Activated T-helper 17 cell treated with anti-CD3 and anti-CD28 coated beads, Interleukin-2, amount 50 U/mL, for 72 hours (primary cell): Measurements from ENCODE around the gene PHLDB1. TPM values are rescaled to one million over a fixed set of nuclear protein-coding genes. Genes with fewer than 3 reads are reported as not detected.
"Not testable (repeated sequence)": the region's sequence is repeated elsewhere in the genome, so short reads cannot be mapped to it uniquely, and the experiment has no call there.

Source experiments
- ATAC-seq: fragments of 150-1000 bp; cut with Tn5 transposase; replicated peaks from 2 replicates; pipeline ENCODE4 v1.10.0; 2021; ENCODE audit warnings: mild to moderate bottlenecking, moderate library complexity
- H3K27ac Mint-ChIP-seq: one replicate; pipeline ENCODE4 v1.8.0; 2022; ENCODE audit warnings: mixed read lengths
- H3K27me3 Mint-ChIP-seq: one replicate; pipeline ENCODE4 v1.8.0; 2022; ENCODE audit warnings: mixed read lengths
- H3K36me3 Mint-ChIP-seq: one replicate; pipeline ENCODE4 v1.8.0; 2022; ENCODE audit warnings: low read depth, mild to moderate bottlenecking, mixed read lengths
- H3K4me1 Mint-ChIP-seq: one replicate; pipeline ENCODE4 v1.8.0; 2022; ENCODE audit warnings: mixed read lengths
- H3K4me3 Mint-ChIP-seq: one replicate; pipeline ENCODE4 v1.8.0; 2022; ENCODE audit warnings: mild to moderate bottlenecking, mixed read lengths
- H3K9me3 Mint-ChIP-seq: one replicate; pipeline ENCODE4 v1.8.0; 2022; ENCODE audit warnings: mixed read lengths
- total RNA-seq, 2 donors: library from RNA; stranded (reverse); gene quantifications; one replicate each; pipeline ENCODE4 v1.2.3, GENCODE V29; 2022

Gene PHLDB1
- total RNA-seq, 2 donors from 2014 or later = 2.2 to 4.7 TPM

DNA sequence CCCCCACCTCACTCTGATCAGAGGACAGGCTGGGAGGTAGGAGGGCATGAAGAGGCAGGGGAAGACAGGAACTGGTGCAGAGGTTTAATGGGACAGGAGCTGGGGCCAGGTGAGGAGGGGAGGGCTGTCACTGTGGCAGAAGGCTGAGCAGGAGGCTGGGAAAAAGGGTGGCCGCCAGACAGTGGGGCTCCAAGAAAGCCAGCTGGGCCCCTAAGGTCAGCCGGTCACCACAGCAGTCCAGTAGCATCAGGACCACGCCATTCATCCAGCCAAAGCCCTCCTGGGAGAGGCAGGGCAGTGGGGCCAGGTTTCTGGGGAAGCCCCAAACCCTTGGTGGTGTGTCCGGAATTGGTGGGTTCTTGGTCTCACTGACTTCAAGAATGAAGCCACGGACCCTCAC lies 80.5 kb downstream of the PHLDB1 start:
- Mint-ChIP-seq H3K4me1 (peaks cover 16% of the 10 kb centered on the region), H3K27me3 (no peaks in the 10 kb centered on the region), H3K9me3 (no peaks in the 10 kb centered on the region), H3K4me3 (peak overlapping the region; percentile 20), H3K27ac (no peak overlapping the region), H3K36me3 (no peaks in the 10 kb centered on the region)
- no peak for ATAC-seq

- not testable (repeated sequence) for H3K36me3 Mint-ChIP-seq, H3K27me3 Mint-ChIP-seq, H3K27ac Mint-ChIP-seq, ATAC-seq, H3K9me3 Mint-ChIP-seq
- Mint-ChIP-seq H3K4me3 (peak overlapping the region; percentile 20), H3K4me1 (peaks cover 19% of the 10 kb centered on the region)
Observed at GRCh38 chr11:118688339-118688738, 80.9 kb downstream of the PHLDB1 start.

DNA sequence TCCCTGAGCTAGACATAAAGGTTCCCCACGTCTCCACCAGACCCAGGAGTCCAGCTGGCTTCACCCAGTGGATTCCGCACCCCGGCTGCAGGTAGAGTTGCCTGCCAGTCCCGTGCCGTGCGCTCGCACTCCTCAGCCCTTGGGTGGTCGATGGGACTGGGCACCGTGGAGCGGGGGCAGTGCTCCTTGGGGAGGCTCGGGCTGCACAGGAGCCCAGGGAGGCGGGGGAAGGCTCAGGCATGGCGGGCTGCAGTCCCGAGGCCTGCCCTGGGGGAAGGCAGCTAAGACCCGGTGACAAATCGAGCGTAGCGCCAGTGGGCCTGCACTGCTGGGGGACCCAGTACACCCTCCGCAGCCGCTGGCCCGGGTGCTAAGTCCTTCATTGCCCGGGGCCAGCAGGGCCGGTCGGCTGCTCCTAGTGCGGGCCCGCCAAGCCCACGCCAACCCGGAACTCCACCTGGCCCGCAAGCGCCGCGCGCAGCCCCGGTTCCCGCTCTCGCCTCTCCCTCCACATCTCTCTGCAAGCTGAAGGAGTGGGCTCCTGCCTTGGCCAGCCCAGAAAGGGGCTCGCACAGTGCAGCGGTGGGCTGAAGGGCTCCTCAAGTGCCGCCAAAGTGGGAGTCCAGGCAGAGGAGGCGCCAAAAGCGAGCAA lies 81.6 kb downstream of the PHLDB1 start:
- H3K27me3 Mint-ChIP-seq = no peaks in the 10 kb centered on the region
- peaks cover 19% of the 10 kb centered on the region for H3K4me1 Mint-ChIP-seq
- no peaks in the 10 kb centered on the region for H3K9me3 Mint-ChIP-seq
- ATAC-seq = no peak
- H3K4me3 Mint-ChIP-seq = peak overlapping the region; percentile 20
- no peaks in the 10 kb centered on the region for H3K36me3 Mint-ChIP-seq
- no peak overlapping the region for H3K27ac Mint-ChIP-seq

DNA sequence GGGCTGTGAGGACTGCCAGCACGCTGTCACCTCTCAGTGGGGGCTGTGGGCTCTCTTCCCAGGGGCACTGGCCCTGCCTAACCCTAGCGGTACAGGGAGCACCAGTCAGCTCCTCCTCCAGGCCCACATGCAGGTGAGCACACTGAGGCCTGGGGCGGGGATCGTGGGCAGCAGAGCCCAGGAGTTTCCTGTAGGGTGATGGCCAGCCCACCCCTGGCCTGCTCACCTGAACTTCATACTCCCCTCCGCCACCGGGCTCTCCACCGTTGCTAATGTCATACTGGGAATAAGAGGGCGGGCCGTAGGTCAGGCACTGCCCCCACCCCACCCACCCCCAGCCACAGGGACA lies 82.1 kb downstream of the PHLDB1 start:
- H3K27ac Mint-ChIP-seq = no peak overlapping the region
- H3K9me3 Mint-ChIP-seq = no peaks in the 10 kb centered on the region
- H3K4me3 Mint-ChIP-seq = peak overlapping the region; percentile 70
- peak; percentile 2 for ATAC-seq
- H3K36me3 Mint-ChIP-seq = no peaks in the 10 kb centered on the region
- H3K4me1 Mint-ChIP-seq = peaks cover 19% of the 10 kb centered on the region
- no peaks in the 10 kb centered on the region for H3K27me3 Mint-ChIP-seq

DNA sequence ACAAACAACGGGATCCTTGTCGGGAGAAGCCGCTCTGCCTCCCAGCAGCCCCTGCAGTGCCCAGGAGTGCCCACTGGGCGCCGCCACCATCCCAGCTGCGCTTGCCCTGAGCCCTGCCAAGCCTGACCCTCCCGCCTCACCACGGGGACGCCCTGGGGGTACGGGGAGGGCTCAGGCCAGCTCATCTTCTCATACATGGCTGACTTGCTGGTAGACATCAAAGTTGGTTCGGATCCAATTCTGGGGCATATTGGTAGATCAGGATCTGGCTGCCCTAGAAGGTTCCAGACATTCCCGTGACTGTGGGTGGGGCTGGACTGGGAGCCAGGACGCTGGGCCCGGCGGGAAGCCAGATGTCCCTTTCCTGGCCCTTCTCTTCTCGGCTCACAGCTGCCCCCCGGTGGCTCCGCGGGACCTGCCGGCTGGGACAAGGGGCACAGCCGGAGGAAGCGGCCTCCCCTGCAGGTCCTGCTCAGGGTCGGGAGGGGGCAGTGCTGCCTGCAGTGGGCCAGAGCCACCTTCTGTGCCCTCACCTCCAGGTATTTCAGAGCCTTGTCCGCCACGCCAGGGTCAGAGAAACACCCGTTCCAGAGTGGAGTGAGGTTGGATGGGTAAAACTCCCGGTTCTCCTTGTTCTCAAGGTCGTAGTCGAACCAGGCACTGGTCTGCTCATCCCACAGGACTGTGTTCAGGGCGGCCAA lies 82.6 kb downstream of the PHLDB1 start:
- Mint-ChIP-seq H3K9me3 (no peaks in the 10 kb centered on the region), H3K36me3 (no peaks in the 10 kb centered on the region), H3K4me1 (peaks cover 19% of the 10 kb centered on the region), H3K27me3 (no peaks in the 10 kb centered on the region), H3K4me3 (peak overlapping the region; percentile 70), H3K27ac (no peak overlapping the region)
- ATAC-seq = peak; percentile 93

GRCh38 chr11:118690553-118691304 lies 83.3 kb downstream of the PHLDB1 start:
- H3K4me3 Mint-ChIP-seq = peak overlapping the region; percentile 70
- H3K27ac Mint-ChIP-seq = peak overlapping the region; percentile 25
- H3K9me3 Mint-ChIP-seq = no peaks in the 10 kb centered on the region
- peaks cover 19% of the 10 kb centered on the region for H3K4me1 Mint-ChIP-seq
- no peaks in the 10 kb centered on the region for H3K36me3 Mint-ChIP-seq
- no peaks in the 10 kb centered on the region for H3K27me3 Mint-ChIP-seq
- no peak for ATAC-seq

- H3K27ac Mint-ChIP-seq = peak overlapping the region; percentile 28
- no peaks in the 10 kb centered on the region for H3K27me3 Mint-ChIP-seq
- peaks cover 27% of the 10 kb centered on the region for H3K4me1 Mint-ChIP-seq
- H3K36me3 Mint-ChIP-seq = no peaks in the 10 kb centered on the region
- ATAC-seq = peak; percentile 41
- H3K9me3 Mint-ChIP-seq = no peaks in the 10 kb centered on the region
- H3K4me3 Mint-ChIP-seq = peak overlapping the region; percentile 53
Observed at GRCh38 chr11:118691926-118692830, 84.8 kb downstream of the PHLDB1 start.

GRCh38 chr11:118694185-118694584 lies 86.8 kb downstream of the PHLDB1 start:
- no peaks in the 10 kb centered on the region for H3K36me3 Mint-ChIP-seq
- H3K27me3 Mint-ChIP-seq = no peaks in the 10 kb centered on the region
- H3K9me3 Mint-ChIP-seq = no peaks in the 10 kb centered on the region
- H3K4me3 Mint-ChIP-seq = no peak overlapping the region
- no peak overlapping the region for H3K27ac Mint-ChIP-seq
- H3K4me1 Mint-ChIP-seq = peaks cover 27% of the 10 kb centered on the region
- ATAC-seq = no peak

DNA sequence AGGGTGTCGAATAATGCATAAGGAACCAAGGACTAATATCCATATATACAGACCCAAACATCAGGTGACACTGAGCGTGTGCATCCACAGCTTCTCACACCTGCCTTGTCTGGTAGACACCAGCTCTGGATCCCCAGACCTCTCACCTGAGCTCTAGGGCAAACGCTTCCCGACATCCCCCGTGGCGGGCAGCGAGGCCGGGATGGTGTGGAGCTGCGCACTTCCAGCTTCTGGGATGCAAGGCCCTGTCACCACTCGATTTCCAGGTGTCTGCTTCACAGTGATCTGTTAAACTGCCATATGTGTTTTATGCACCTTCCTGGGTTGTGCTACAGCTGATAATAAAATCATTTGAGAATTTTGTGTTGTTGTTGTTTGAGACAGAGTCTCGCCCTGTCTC lies 87.4 kb downstream of the PHLDB1 start:
- ATAC-seq = no peak
- H3K36me3 Mint-ChIP-seq = no peaks in the 10 kb centered on the region
- no peak overlapping the region for H3K27ac Mint-ChIP-seq
- H3K4me3 Mint-ChIP-seq = no peak overlapping the region
- no peaks in the 10 kb centered on the region for H3K9me3 Mint-ChIP-seq
- peaks cover 33% of the 10 kb centered on the region for H3K4me1 Mint-ChIP-seq
- H3K27me3 Mint-ChIP-seq = no peaks in the 10 kb centered on the region

DNA sequence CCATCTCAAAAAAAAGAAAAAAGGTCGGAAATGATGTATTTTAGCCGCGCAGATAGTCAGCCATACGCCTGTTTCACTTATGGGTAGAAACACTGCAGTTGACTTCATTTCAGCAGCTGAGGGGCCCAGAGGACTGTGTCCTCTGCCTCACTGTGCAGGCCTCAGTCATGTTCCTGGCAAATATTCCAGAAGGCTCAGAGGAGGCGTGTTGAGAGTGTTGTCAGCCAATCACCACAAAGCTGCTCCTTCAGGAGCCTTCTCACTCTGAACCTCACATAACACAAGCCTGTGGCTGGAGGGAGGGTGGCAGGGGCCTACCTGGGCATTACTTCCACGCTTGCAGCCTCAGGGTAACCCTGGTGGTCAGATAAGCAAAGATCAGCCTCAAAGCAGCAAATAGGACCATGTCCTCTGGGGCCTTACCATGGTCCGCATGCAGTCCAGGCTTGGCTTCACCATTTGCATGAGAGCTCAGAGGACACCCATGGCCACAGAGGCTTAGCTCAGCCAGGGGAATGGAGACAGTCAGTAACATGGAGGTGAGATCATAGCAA lies 89.3 kb downstream of the PHLDB1 start:
- Mint-ChIP-seq H3K4me1 (peaks cover 36% of the 10 kb centered on the region), H3K27ac (no peak overlapping the region), H3K9me3 (peaks cover 4% of the 10 kb centered on the region), H3K4me3 (peak overlapping the region; percentile 12), H3K27me3 (no peaks in the 10 kb centered on the region), H3K36me3 (no peaks in the 10 kb centered on the region)
- ATAC-seq = no peak

- H3K4me1 Mint-ChIP-seq = peaks cover 31% of the 10 kb centered on the region
- H3K27ac Mint-ChIP-seq = no peak overlapping the region
- peaks cover 4% of the 10 kb centered on the region for H3K9me3 Mint-ChIP-seq
- no peaks in the 10 kb centered on the region for H3K36me3 Mint-ChIP-seq
- no peaks in the 10 kb centered on the region for H3K27me3 Mint-ChIP-seq
- no peak for ATAC-seq
- no peak overlapping the region for H3K4me3 Mint-ChIP-seq
Observed at GRCh38 chr11:118697346-118697745, 89.9 kb downstream of the PHLDB1 start.

- peak overlapping the region; percentile 35 for H3K4me3 Mint-ChIP-seq
- H3K27me3 Mint-ChIP-seq = no peaks in the 10 kb centered on the region
- H3K27ac Mint-ChIP-seq = peak overlapping the region; percentile 68
- H3K4me1 Mint-ChIP-seq = peaks cover 22% of the 10 kb centered on the region
- H3K9me3 Mint-ChIP-seq = peaks cover 4% of the 10 kb centered on the region
- peak; percentile 36 for ATAC-seq
- H3K36me3 Mint-ChIP-seq = no peaks in the 10 kb centered on the region
Observed at GRCh38 chr11:118699506-118700220, 92.2 kb downstream of the PHLDB1 start.

- ATAC-seq = no peak
- H3K36me3 Mint-ChIP-seq = no peaks in the 10 kb centered on the region
- peaks cover 4% of the 10 kb centered on the region for H3K9me3 Mint-ChIP-seq
- no peak overlapping the region for H3K4me3 Mint-ChIP-seq
- H3K4me1 Mint-ChIP-seq = peaks cover 23% of the 10 kb centered on the region
- no peaks in the 10 kb centered on the region for H3K27me3 Mint-ChIP-seq
- no peak overlapping the region for H3K27ac Mint-ChIP-seq
Observed at GRCh38 chr11:118703563-118704106, 96.2 kb downstream of the PHLDB1 start.
